HCT116 (cell line): Measurements from ENCODE around the gene NFASC. TPM values are rescaled to one million over a fixed set of nuclear protein-coding genes. Genes with fewer than 3 reads are reported as not detected.

Experiments
- ATAC-seq: fragments of 200-7000 bp; cut with Tn5 transposase; 2 replicates; pipeline ENCODE4 v1.9.1; 2020; ENCODE audit warnings: mild to moderate bottlenecking, moderate library complexity
- BruUV-seq: library from RNA; stranded (reverse); fragments of 400-500 nt; replicated peaks from 2 replicates; lab custom pipeline; 2021; lab: Mats Ljungman, UMichigan
- CTCF ChIA-PET: fragments of 300-600 bp; sonication (Branson Sonifier 250); formaldehyde crosslinking; loops from one replicate; lab custom pipeline; 2021; ENCODE audit warnings: antibody characterized with exemption; lab: Charles Lee
- POLR2A ChIA-PET: fragments of 300-600, 350-600 bp; sonication (Branson Sonifier 250); formaldehyde crosslinking; loops from one replicate; lab custom pipeline; 2021; ENCODE audit warnings: antibody characterized with exemption; lab: Charles Lee
- RAD21 ChIA-PET, 2 experiments: fragments of 300-600 bp; sonication (Branson Sonifier 250); formaldehyde crosslinking; loops; one replicate each; lab custom pipeline; 2023; ENCODE audit warnings: low total read pairs in 2 of 2; ENCODE audit not compliant: uncharacterized antibody in 2 of 2, unreplicated experiment in 2 of 2, low non-redundant PET in 1 of 2; lab: Charles Lee
- DNase-seq: peaks from one replicate; pipeline ENCODE4 v3.0.0-alpha.2; 2010; ENCODE audit warnings: low read depth, low spot score
- H2AFZ ChIP-seq: fragments of 200-600 bp; shearing (Covaris generic), sonication (generic); 2 replicates; pipeline ENCODE4 v1.6.1; 2017; ENCODE audit warnings: low read depth, mixed run types, mixed read lengths, antibody characterized with exemption, low read length; ENCODE audit not compliant: poor library complexity, severe bottlenecking
- H3K27ac ChIP-seq: 2 replicates; pipeline ENCODE4 v1.5.1; 2012; ENCODE audit warnings: low read depth, low read length
- H3K27me3 ChIP-seq: fragments of 200-600 bp; sonication (generic); 2 replicates; pipeline ENCODE4 v1.6.1; 2016; ENCODE audit warnings: mixed run types, low read length, mixed read lengths; ENCODE audit not compliant: insufficient read depth
- H3K36me3 ChIP-seq, 2 experiments: fragments of 200-500 bp in 1 of 2; fragments of 200-600 bp in 1 of 2; sonication (Bioruptor generic) in 1 of 2; sonication (generic) in 1 of 2; 2 replicates each; pipeline versions ENCODE4 v1.5.1 to v1.6.1; 2014 to 2016; ENCODE audit warnings: low read length in 2 of 2, inconsistent platforms in 1 of 2, mixed read lengths in 1 of 2, mixed run types in 1 of 2; ENCODE audit not compliant: insufficient read depth in 2 of 2, control insufficient read depth in 1 of 2
- H3K4me1 ChIP-seq, 2 experiments: fragments of 200-600 bp in 1 of 2; sonication (generic) in 1 of 2; 2 replicates each; pipeline versions ENCODE4 v1.5.1 to v1.6.1; 2012 to 2017; ENCODE audit warnings: low read length in 2 of 2, inconsistent platforms in 1 of 2, mild to moderate bottlenecking in 1 of 2, mixed read lengths in 1 of 2, mixed run types in 1 of 2, moderate library complexity in 1 of 2; ENCODE audit not compliant: insufficient read depth in 2 of 2, control insufficient read depth in 1 of 2
- H3K4me2 ChIP-seq: fragments of 200-600 bp; sonication (generic); 2 replicates; pipeline ENCODE4 v1.6.1; 2017; ENCODE audit warnings: mixed run types, low read length, mixed read lengths
- H3K4me3 ChIP-seq, 2 experiments: fragments of 200-600 bp in 1 of 2; sonication (generic) in 1 of 2; replicated peaks in 1 of 2; 2 replicates each; pipeline ENCODE4 v1.5.1; 2011 to 2016; ENCODE audit warnings: low read length in 2 of 2, control low read depth in 1 of 2, low read depth in 1 of 2, mild to moderate bottlenecking in 1 of 2, mixed read lengths in 1 of 2, mixed run types in 1 of 2
- H3K79me2 ChIP-seq: fragments of 200-600 bp; sonication (generic); 2 replicates; pipeline ENCODE4 v1.6.1; 2017; ENCODE audit warnings: mild to moderate bottlenecking, mixed run types, low read length, moderate library complexity, mixed read lengths; ENCODE audit not compliant: insufficient read depth
- H3K9ac ChIP-seq: fragments of 200-600 bp; sonication (generic); 2 replicates; pipeline ENCODE4 v1.6.1; 2016; ENCODE audit warnings: low read length, mixed read lengths
- H3K9me2 ChIP-seq: fragments of 200-600 bp; sonication (generic), shearing (Covaris generic); 2 replicates; pipeline ENCODE4 v1.6.1; 2017; ENCODE audit warnings: mixed run types, mild to moderate bottlenecking, moderate library complexity; ENCODE audit not compliant: insufficient read depth
- H3K9me3 ChIP-seq, 2 experiments: fragments of 200-500 bp in 1 of 2; fragments of 200-600 bp in 1 of 2; sonication (Bioruptor generic) in 1 of 2; sonication (generic) in 1 of 2; 2 replicates each; pipeline ENCODE4 v1.6.1; 2014 to 2017; ENCODE audit warnings: low read length in 2 of 2, mixed read lengths in 2 of 2, inconsistent platforms in 1 of 2, low read depth in 1 of 2, mild to moderate bottlenecking in 1 of 2, mixed run types in 1 of 2, moderate library complexity in 1 of 2; ENCODE audit not compliant: control insufficient read depth in 1 of 2, insufficient read depth in 1 of 2
- H4K20me1 ChIP-seq: fragments of 200-600 bp; sonication (generic), shearing (Covaris generic); 2 replicates; pipeline ENCODE4 v1.6.1; 2017; ENCODE audit warnings: mixed run types, mild to moderate bottlenecking, moderate library complexity; ENCODE audit not compliant: insufficient read depth
- CEBPB ChIP-seq: IDR thresholded peaks from 2 replicates; pipeline ENCODE4 v1.6.1; 2012; ENCODE audit warnings: low read depth
- CTCF ChIP-seq, 3 experiments: fragments of 200-600 bp in 1 of 3; sonication (generic) in 1 of 3; IDR thresholded peaks in 2 of 3; conservative IDR thresholded peaks in 1 of 3; 2 replicates each; pipeline ENCODE4 v1.5.1; 2012 to 2017; ENCODE audit warnings: low read depth in 2 of 3, low read length in 2 of 3, antibody characterized with exemption in 1 of 3, borderline replicate concordance in 1 of 3, control low read depth in 1 of 3, mild to moderate bottlenecking in 1 of 3, mixed read lengths in 1 of 3, mixed run types in 1 of 3, moderate library complexity in 1 of 3; ENCODE audit not compliant: insufficient read depth in 1 of 3
- EGR1 ChIP-seq: IDR thresholded peaks from 2 replicates; pipeline ENCODE4 v1.6.1; 2012; ENCODE audit warnings: low read depth
- ELF1 ChIP-seq: IDR thresholded peaks from 2 replicates; pipeline ENCODE4 v1.6.1; 2012; ENCODE audit warnings: low read depth, borderline replicate concordance
- FOSL1 ChIP-seq: IDR thresholded peaks from 2 replicates; pipeline ENCODE4 v1.6.1; 2012; ENCODE audit warnings: low read depth
- POLR2AphosphoS5 ChIP-seq: IDR thresholded peaks from 2 replicates; pipeline ENCODE4 v1.6.1; 2011; ENCODE audit warnings: mild to moderate bottlenecking, low read depth, low read length, moderate library complexity
- SIN3A ChIP-seq: IDR thresholded peaks from 2 replicates; pipeline ENCODE4 v1.6.1; 2012; ENCODE audit warnings: low read depth
- ZBTB33 ChIP-seq: IDR thresholded peaks from 2 replicates; pipeline ENCODE4 v1.6.1; 2011; ENCODE audit warnings: mild to moderate bottlenecking, low read length, moderate library complexity; ENCODE audit not compliant: insufficient replicate concordance; ENCODE audit errors: extremely low read depth
- ZNF274 ChIP-seq: fragments of 200-500 bp; sonication (Bioruptor generic); IDR thresholded peaks from 2 replicates; pipeline ENCODE4 v1.6.1; 2014; ENCODE audit warnings: mild to moderate bottlenecking, low read depth, low read length, inconsistent platforms
- intact Hi-C: fragments of 100-400 bp; cut with micrococcal nuclease; formaldehyde crosslinking; loops from 2 replicates; pipeline ENCODE4 v1.10.0; 2022
- total RNA-seq: library from RNA; stranded (reverse); gene quantifications from one replicate; pipeline ENCODE4 v1.2.1, GENCODE V29; 2021; ENCODE audit not compliant: unreplicated experiment

Gene NFASC
- total RNA-seq, 1 experiment from 2014 or later: 0.57 TPM

- CTCF ChIA-PET: interaction anchor here (1.0 kb wide), 1 partner anchor 15 kb away, joined by 3 read pairs; no protein-coding TSS in a partner anchor
Measured at GRCh38 chr1:204925701-204926100, 55.0 kb downstream of the NFASC start.

More at GRCh38 chr1:204925701-204926100, 55.0 kb downstream of the NFASC start:
- ChIA-PET RAD21 (no interaction called here), POLR2A (no interaction called here)
- no peak overlapping the region for H3K4me3 ChIP-seq
- no peak overlapping the region for H3K27ac ChIP-seq
- peaks cover 4 to 6% of the 10 kb centered on the region in 2 experiments; a peak in 3 of 4 replicates for H3K4me1 ChIP-seq
- TF ChIP-seq CEBPB (no peak), ELF1 (no peak), POLR2AphosphoS5 (no peak), SIN3A (no peak), CTCF (IDR thresholded peaks at IDR 0.05 in 2 of 3, conservative IDR thresholded peaks at IDR 0.05 in 1 of 3; ENCODE audit: borderline replicate concordance in 1 of 3, insufficient read depth in 1 of 3, low read depth in 2 of 3, low read length in 2 of 3) (no peak), ZNF274 (no peak), FOSL1 (no peak), EGR1 (no peak), ZBTB33 (no peak)
- ATAC-seq: no peak
- BruUV-seq: no TSS peak
- no peak overlapping the region for H3K9ac ChIP-seq
- intact Hi-C loops: no loop called here
- no peaks in the 10 kb centered on the region for H4K20me1 ChIP-seq
- H3K36me3 ChIP-seq: no peaks in the 10 kb centered on the region
- no peaks in the 10 kb centered on the region for H3K9me2 ChIP-seq
- H3K27me3 ChIP-seq: peaks cover 3% of the 10 kb centered on the region; the same call in 1 of the 2 replicates
- H3K79me2 ChIP-seq: no peaks in the 10 kb centered on the region
- H3K9me3 ChIP-seq: no peaks in the 10 kb centered on the region
- H2AFZ ChIP-seq: no peak overlapping the region
- no peak overlapping the region for H3K4me2 ChIP-seq
- DNase-seq: no peak
